PFSK-1 (cell line): Measurements from ENCODE around the gene SETBP1.

Experiments
- POLR2AphosphoS5 ChIP-seq: IDR thresholded peaks from 2 replicates; pipeline ENCODE4 v1.6.1; 2012; ENCODE audit warnings: low read depth, mild to moderate bottlenecking, control low read depth, low read length, moderate library complexity
- TAF1 ChIP-seq: IDR thresholded peaks from 2 replicates; pipeline ENCODE4 v1.6.1; 2012; ENCODE audit warnings: low read length, control low read depth, borderline replicate concordance; ENCODE audit not compliant: insufficient read depth

DNA sequence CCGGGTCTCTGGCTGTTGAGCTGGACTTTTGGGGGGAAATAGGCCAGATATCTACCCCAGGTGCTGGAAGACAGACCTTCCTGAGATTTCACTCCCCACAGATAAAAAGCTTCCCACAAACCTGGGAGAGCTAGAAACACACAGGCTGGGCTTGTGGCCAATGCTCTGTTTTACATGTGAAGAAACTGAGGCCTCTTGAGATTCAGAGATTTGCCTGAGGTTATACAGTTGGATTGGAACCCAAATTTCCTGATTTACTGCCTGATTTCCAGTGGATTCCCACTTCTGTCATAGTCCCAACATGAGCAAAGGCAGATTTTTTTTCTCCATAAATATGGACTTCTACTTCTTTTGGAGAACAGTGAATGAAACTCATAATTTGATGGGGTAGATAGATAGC is 360.2 kb downstream of the SETBP1 start:
- TF ChIP-seq TAF1, result no peak
- TF ChIP-seq POLR2AphosphoS5, result no peak
